Measurements from ENCODE around the gene CBLN3.

Gene CBLN3

GRCh38 chr14:24384169-24384568 lies 45.3 kb downstream of the CBLN3 start:
- H3K4me3 ChIP-seq (ENCODE audit: low read length), result no peak overlapping the region
- TF ChIP-seq CTCF (conservative IDR thresholded peaks at IDR 0.05; ENCODE audit: low read length), result no peak
- DNase-seq (ENCODE audit: low read depth), result no peak

GRCh38 chr14:24382064-24382371 lies 47.5 kb downstream of the CBLN3 start:
- no peak for TF ChIP-seq CTCF (conservative IDR thresholded peaks at IDR 0.05; ENCODE audit: low read length)
- no peak overlapping the region for H3K4me3 ChIP-seq (ENCODE audit: low read length)
- DNase-seq (ENCODE audit: low read depth), result no peak

GRCh38 chr14:24381363-24382063 lies 48.0 kb downstream of the CBLN3 start:
- no peak for DNase-seq (ENCODE audit: low read depth)
- no peak for TF ChIP-seq CTCF (conservative IDR thresholded peaks at IDR 0.05; ENCODE audit: low read length)
- H3K4me3 ChIP-seq (ENCODE audit: low read length), result no peak overlapping the region

GRCh38 chr14:24379907-24380730 lies 49.3 kb downstream of the CBLN3 start:
- H3K4me3 ChIP-seq (ENCODE audit: low read length), result no peak overlapping the region
- no peak for TF ChIP-seq CTCF (conservative IDR thresholded peaks at IDR 0.05; ENCODE audit: low read length)
- no peak for DNase-seq (ENCODE audit: low read depth)

- H3K4me3 ChIP-seq (ENCODE audit: low read length), result no peak overlapping the region
- no peak for DNase-seq (ENCODE audit: low read depth)
- TF ChIP-seq CTCF (conservative IDR thresholded peaks at IDR 0.05; ENCODE audit: low read length), result no peak
Observed at GRCh38 chr14:24378981-24379906, 50.2 kb downstream of the CBLN3 start.

- no peak for DNase-seq (ENCODE audit: low read depth)
- H3K4me3 ChIP-seq (ENCODE audit: low read length), result no peak overlapping the region
- no peak for TF ChIP-seq CTCF (conservative IDR thresholded peaks at IDR 0.05; ENCODE audit: low read length)
Observed at GRCh38 chr14:24378327-24378726, 51.1 kb downstream of the CBLN3 start.
